GM03348 (cell line): ENCODE results near the gene OR1E1.
"Not testable (repeated sequence)": the region's sequence is repeated elsewhere in the genome, so short reads cannot be mapped to it uniquely, and the experiment has no call there.

Experiments
- DNase-seq: peaks from one replicate; pipeline ENCODE4 v3.0.0; 2012; ENCODE audit warnings: low spot score

The OR1E1 gene

GRCh38 chr17:3398310-3398709 lies at the start of gene OR1E1:
OR1E1 (minus strand) TSS chr17:3398410; CDS start chr17:3398410, 0 bp downstream.
- DNase-seq, result no peak

DNA sequence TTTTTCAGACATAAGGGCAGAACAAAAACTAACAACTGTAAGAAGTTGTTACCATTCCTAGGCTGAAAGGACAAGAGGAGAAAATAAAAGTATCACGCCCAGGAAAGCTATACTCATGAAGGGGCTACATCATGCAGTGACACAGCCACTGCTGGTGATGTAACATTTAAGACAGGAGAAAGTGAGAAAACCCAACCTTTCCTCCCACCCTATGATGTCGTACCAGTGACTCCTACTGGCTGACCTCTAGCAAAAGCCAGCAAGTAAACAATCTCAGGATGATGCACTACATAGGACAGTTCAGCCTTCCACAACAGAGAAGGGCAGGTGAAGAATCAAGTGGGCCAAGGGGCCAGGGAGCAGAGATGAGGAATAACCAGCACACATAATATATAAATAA lies 49.4 kb upstream of the OR1E1 start:
- DNase-seq, result no peak

- DNase-seq, result no peak
Measured at GRCh38 chr17:3440451-3440850, 42.2 kb upstream of the OR1E1 start.

DNA sequence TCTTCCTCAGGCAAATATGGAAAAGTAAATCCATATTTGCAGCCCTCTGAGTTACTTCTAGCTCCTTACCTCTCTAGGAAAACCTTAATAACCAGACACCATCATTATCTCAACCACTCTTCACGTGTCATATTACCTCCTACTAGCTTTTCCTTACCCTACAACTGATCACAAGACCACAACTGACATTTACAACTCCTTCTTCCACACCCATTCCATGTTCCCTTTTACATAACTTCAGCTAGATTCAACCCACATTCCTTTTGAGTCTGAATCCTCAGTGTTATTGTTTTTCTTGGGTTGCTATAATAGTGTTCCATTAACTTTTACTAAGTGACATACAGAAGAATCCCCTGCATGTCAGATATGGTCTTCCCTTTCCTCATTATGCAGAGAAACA lies 40.2 kb upstream of the OR1E1 start:
- DNase-seq, result no peak

DNA sequence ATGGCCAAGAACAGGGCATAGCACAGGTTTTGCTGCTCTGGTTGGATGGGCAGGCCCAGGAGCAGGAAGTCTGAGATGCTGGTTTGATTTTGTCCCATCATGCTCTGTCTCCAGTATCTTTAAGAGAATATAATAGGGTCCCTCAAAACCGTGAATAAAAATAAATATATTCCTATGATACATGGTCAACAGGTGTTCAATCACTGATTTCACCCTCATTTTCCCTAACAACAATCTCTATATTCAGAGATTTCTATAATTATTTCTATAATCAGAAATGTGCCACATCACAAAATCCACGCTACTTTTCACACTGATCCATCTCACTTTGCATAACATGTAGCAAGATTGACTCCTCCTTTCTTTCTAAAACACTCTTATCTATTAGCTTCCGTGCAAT lies 35.5 kb upstream of the OR1E1 start, which contains the start of gene OR1E2:
Gene OR1E2 (minus strand): TSS at position 101 of the 400 bp plus-strand sequence. CDS start 0 bp downstream, at position 101.
- no peak for DNase-seq

DNA sequence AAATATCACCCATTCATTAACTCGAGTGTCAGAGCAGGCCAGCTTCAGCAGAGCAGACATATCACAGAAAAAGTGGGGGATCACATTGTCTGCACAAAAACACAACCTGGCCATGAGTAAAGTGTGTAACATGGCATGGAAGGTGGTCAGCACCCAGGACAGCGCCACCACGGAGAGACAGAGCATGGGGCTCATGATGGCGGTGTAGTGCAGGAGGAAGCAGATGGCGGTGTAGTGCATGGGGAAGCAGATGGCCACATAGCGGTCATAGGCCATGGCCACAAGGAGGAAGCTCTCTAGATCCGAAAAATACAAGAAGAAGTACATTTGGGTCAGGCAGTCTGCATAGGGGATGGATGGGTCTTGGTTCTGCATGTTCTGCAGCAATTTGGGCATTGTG lies 35.0 kb upstream of the OR1E1 start:
- DNase-seq, result not testable (repeated sequence)

DNA sequence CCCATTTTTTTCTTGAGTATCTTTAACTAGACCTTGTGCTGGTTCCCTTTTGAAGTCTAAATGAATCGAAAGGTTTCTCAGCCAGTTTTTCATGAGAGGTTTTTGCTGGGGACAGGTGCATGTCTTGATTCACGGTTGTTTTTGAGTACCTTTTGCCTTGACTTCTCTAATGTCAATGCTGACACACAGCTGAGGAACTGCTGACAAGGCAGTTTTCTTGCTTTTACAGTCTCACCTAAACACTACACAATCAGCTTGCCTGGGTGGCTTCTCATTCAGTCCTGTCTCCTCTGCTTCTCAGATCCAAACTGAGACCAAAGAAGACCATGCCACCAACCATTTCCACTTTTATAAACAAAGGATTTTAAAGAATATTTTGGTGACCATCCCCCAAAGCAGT lies 20.0 kb upstream of the OR1E1 start:
- no peak for DNase-seq

- DNase-seq, result no peak
Measured at GRCh38 chr17:3415610-3416009, 17.4 kb upstream of the OR1E1 start.

GRCh38 chr17:3412216-3412615 lies 14.0 kb upstream of the OR1E1 start:
- not testable (repeated sequence) for DNase-seq

- no peak for DNase-seq
Measured at GRCh38 chr17:3411070-3411469, 12.9 kb upstream of the OR1E1 start, which contains the start of gene OR3A3. OR3A3 (plus strand) TSS chr17:3411370.

DNA sequence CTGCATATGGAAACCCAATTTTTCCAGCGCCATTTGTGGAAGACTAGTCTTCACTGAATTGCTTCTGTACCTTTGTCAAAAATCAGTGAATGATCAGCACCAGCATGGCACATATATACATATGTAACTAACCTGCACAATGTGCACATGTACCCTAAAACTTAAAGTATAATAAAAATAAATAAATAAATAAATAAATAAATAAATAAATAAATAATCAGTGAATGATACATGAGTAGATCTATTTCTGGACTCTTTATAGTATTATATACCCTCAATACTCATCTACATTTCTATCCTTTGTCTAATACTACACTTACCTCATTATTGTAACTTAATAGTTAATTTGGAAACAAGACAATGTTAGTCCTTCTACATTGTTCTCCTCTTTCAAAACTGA lies 5.6 kb upstream of the OR1E1 start:
- DNase-seq, result not testable (repeated sequence)

GRCh38 chr17:3401786-3402185 lies 3.6 kb upstream of the OR1E1 start:
- DNase-seq, result no peak

DNA sequence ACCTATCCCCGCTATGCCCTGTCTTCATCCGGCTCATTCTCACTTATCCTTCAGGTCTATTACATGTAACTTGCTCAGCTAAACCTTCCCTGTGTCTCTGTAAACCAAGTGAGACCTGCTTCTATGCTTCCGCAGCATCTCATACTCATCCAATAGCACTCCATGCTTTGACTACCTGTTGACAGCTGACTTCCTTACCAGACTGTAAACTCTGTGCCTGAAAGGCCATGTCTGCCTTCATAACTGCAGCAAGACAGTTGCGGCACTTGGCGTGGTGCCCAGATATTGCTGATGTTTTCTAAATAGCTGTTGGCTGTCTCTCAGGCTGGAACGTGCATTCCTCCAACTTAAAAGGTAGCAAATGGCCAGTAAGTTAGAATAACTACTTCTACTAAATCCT lies 1.8 kb upstream of the OR1E1 start:
- no peak for DNase-seq

GRCh38 chr17:3397801-3398200 lies 409 bp downstream of the OR1E1 start:
- DNase-seq, result not testable (repeated sequence)

DNA sequence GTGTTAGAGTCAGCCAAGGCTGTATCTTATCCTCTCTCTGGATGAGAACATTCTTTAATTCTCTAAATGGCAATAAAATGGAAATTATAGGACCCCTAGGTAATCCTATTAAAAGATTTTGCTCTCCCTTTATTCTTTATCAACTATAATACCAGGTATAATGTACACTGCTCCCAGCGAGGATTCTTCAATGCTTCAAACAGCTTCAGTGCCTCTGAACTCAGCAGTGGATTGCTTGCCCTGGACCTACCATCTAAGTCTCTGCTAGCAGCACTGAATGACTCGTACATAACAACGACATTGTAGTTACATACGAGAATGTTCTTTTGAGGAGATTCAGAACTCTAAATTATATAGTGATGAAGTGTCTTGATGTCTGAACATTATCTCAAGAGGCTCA lies 8.4 kb downstream of the OR1E1 start:
- no peak for DNase-seq

DNA sequence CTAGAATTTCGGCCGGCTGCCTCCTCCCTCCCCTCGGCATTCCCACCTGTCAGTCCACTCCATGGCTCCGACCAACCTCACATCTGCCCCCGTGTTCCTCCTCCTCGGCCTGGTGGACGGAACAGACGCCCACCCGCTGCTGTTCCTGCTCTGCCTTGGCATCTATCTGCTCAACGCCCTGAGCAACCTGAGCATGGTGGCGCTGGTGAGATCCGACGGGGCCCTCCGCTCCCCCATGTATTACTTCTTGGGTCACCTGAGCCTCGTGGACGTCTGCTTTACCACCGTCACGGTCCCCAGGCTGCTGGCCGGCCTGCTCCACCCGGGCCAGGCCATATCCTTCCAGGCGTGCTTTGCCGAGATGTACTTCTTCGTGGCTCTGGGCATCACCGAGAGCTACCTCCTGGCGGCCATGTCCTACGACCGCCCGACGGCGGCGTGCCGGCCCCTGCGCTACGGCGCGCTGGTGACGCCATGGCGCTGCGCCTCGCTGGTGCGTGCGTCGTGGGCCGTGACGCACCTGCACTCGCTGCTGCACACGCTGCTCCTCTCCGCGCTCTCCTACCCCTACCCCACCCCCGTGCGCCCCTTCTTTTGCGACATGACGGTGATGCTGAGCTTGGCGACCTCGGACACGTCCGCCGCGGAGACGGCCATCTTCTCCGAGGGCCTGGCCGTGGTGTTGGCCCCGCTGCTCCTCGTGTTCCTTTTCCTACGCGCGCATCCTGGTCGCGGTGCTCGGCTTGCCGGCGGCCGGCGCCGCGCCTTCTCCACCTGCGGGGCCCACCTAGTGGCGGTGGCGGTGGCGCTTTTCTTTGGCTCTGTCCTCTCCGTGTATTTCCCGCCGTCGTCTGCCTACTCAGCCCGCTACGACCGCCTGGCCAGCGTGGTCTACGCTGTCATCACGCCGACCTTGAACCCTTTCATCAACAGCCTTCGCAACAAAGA lies 12.1 kb downstream of the OR1E1 start, which contains the start of gene OR3A2:
Gene OR3A2 (minus strand): TSS at position 440 of the 948 bp plus-strand sequence.
- no peak for DNase-seq

- no peak for DNase-seq
Measured at GRCh38 chr17:3381957-3382356, 16.3 kb downstream of the OR1E1 start.

DNA sequence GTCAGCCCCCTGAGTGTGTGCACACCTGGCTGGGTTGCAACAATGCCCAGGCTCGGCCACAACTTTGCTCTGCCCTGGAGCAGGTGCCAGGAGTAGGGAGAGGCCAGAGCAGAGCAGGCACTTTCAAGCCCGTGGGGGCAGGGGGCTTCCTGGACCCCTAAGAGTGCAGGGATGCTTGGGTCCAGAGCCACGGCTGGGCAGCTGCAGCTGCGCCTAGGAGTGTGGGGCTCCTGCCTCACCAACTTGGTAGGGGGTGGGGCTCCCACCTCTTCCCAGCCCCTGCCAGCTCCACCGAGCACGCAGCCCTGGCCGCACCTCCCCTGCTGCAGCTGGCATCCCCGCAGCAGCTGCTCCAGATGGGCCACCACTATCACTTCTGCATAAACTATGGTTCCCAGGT lies 19.9 kb downstream of the OR1E1 start:
- DNase-seq, result no peak

DNA sequence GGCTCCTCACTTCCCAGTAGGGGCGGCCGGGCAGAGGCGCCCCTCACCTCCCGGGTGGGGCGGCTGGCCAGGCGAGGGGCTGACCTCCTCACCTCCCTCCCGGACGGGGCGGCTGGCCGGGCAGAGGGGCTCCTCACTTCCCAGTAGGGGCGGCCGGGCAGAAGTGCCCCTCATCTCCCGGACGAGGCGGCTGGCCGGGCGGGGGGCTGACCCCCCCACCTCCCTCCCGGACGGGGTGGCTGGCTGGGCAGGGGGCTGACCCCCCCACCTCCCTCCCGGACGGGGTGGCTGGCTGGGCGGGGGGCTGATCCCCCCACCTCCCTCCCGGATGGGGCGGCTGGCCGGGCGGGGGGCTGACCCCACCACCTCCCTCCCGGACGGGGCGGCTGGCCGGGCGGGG lies 27.0 kb downstream of the OR1E1 start:
- not testable (repeated sequence) for DNase-seq
